GM12874 (cell line): ENCODE results near the gene ARHGAP1.

ENCODE experiments used
- TF ChIP-seq, protein P1 (sequence below): IDR thresholded peaks from 2 replicates; pipeline ENCODE4 v1.5.1; 2011; ENCODE audit warnings: low read depth, mild to moderate bottlenecking, control low read depth, low read length, moderate library complexity; ENCODE audit not compliant: insufficient read depth

The ARHGAP1 gene

DNA sequence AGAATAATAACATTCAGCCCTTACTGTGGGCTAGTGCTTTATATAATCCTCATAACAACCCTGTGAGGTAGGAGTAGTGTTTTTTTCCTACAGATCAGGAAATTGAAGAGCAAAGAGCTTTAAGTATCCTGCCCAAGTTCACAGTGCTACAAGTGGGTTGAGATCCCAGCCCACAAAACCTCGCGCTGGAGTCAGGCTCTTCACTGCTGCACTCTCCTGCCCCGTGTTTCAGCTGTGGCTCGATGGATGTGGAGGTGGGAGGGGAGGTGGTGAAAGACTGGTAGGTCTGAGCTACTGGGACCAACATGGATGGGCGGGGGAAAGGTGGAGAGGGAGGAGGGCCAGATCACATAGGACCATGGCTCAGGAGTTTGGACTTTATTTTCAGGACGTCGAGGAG is 6.5 kb upstream of the ARHGAP1 start:
- TF ChIP-seq, protein P1, sequence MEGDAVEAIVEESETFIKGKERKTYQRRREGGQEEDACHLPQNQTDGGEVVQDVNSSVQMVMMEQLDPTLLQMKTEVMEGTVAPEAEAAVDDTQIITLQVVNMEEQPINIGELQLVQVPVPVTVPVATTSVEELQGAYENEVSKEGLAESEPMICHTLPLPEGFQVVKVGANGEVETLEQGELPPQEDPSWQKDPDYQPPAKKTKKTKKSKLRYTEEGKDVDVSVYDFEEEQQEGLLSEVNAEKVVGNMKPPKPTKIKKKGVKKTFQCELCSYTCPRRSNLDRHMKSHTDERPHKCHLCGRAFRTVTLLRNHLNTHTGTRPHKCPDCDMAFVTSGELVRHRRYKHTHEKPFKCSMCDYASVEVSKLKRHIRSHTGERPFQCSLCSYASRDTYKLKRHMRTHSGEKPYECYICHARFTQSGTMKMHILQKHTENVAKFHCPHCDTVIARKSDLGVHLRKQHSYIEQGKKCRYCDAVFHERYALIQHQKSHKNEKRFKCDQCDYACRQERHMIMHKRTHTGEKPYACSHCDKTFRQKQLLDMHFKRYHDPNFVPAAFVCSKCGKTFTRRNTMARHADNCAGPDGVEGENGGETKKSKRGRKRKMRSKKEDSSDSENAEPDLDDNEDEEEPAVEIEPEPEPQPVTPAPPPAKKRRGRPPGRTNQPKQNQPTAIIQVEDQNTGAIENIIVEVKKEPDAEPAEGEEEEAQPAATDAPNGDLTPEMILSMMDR, result no peak

DNA sequence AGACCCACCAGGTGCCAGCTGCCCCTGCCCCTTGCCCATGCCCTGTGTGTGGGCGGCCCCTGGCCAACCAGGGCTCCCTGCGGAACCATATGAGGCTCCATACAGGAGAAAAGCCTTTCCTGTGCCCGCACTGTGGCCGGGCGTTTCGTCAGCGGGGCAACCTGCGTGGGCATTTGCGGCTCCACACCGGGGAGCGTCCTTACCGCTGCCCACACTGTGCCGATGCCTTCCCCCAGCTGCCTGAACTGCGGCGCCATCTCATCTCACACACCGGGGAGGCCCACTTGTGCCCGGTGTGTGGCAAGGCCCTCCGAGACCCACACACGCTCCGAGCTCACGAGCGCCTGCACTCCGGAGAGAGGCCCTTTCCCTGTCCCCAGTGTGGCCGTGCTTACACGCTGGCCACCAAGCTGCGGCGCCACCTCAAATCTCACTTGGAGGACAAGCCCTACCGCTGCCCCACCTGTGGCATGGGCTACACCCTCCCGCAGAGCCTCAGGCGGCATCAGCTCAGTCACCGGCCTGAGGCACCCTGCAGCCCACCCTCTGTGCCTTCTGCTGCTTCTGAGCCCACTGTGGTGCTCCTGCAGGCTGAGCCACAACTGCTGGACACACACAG is 4.8 kb upstream of the ARHGAP1 start:
- TF ChIP-seq, protein P1, result no peak

DNA sequence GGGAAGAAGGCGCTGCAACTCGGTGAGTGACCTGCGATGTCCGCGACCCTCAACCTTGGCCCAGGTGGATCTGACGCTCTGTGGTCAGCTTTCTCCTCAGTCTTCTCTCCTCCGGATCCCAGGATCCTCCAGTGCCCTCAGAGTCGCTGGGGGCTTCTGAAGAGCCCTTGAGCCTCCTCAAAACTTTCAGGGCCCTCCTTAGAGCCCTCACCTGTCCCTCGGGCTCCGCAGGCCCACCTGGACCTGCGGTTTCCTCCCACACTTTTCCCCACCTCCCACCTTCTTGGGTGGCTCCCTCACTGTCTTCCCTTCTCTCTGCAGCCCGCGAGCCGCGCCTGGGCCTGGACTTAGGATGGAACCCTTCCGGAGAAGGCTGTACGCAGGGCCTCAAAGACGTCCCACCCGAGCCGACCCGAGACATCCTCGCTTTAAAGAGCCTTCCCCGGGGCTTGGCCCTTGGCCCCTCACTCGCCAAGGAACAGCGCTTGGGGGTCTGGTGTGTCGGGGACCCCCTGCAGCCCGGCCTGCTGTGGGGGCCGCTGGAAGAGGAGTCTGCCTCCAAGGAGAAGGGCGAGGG is 747 bp upstream of the ARHGAP1 start:
- TF ChIP-seq, protein P1, result no peak

DNA sequence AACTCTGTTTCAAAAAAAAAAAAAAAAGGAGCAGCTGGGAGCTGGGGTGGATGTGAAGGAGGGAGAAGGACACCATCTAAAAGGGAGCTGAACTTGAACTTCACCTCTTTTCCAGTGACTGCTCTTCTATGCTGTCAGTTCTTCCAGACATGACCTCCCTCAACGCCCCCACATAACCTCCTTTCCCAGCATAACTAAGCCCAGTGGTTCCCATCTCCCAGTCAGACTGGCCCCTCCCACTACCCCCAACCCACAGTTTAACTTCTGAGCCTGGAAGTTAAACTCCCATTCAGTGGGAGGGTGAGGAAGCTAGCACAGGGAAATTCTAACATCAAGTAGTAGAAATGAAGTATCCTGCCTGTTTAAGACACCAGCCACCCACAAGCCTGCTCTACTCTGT is 1.8 kb downstream of the ARHGAP1 start:
- TF ChIP-seq, protein P1, result no peak

DNA sequence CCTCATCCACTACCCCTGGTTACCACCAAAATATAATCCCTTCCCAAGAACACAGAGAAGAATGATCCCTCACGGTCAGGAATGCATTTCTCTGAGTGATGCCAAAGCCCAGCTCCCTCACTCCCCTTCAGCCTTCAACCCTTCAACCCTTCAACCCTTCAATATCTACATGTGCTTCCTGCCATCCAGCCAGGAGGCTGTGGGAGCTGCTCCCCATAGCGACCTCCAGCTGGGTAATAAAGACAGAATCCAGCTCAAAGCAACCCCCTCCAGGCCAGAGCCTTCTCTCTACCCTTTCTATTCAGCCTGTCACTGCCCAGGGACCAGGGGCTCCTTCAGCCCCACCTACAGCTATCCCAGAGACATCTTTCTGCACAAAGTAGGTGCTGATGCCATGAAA is 2.7 kb downstream of the ARHGAP1 start:
- TF ChIP-seq, protein P1, result no peak

DNA sequence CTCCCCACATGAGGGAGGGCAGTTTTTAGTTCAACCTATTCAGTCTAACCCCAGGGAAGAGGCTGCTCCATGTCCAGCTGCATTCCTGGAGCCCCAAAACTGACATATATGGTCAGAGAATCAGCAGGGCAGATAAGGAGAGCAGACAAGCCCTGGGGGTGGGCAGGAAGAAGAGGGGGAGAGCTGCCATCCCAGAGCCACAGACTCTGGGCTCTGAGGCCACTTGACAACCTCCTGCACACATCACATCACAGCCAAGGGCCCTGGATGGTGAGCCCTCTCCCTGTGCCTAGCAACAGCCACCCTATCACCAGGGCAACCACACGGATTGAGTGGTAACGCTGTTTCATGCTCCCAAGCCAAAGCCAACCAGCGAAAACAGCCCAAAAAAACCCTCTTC is 3.1 kb downstream of the ARHGAP1 start:
- TF ChIP-seq, protein P1, result no peak

DNA sequence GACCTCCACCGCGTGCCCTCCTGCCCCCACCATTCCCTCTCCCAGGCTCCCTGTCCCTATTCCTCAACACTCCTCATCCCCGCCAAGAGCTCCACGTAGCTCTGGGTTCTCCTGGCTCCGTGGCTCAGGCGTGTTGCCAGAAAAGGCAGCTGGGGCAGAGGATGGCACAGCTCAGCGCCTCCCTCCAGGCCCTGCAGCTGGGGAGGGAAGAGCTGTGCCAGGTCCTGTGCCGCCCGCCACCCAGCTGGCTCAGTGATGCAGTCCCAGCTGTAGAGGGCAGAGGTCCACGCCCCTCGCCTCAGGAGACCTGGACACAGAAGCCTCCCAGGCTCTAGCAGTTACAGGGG is 4.2 kb downstream of the ARHGAP1 start:
- TF ChIP-seq, protein P1, result no peak
